IMR-90 (cell line): ENCODE measurements around the gene SLC6A9.

Experiments
- BHLHE40 ChIP-seq: fragments of 150-350 bp; IDR thresholded peaks from 2 replicates; pipeline ENCODE4 v1.6.1; 2016; ENCODE audit warnings: mild to moderate bottlenecking, low read depth, low read length
- CEBPB ChIP-seq: IDR thresholded peaks from 2 replicates; pipeline ENCODE4 v1.6.1; 2012; ENCODE audit warnings: low read depth, low read length, improper control_type of control experiment
- MAFK ChIP-seq: IDR thresholded peaks from 2 replicates; pipeline ENCODE4 v1.6.1; 2012; ENCODE audit warnings: low read depth, low read length, improper control_type of control experiment
- POLR2A ChIP-seq: IDR thresholded peaks from 2 replicates; pipeline ENCODE4 v1.6.1; 2012; ENCODE audit warnings: mild to moderate bottlenecking, low read depth, low read length
- SMC3 ChIP-seq: fragments of 150-350 bp; IDR thresholded peaks from 2 replicates; pipeline ENCODE4 v1.6.1; 2016; ENCODE audit warnings: low read depth, mild to moderate bottlenecking, antibody characterized with exemption, low read length, moderate library complexity
- TF ChIP-seq, protein P1 (sequence below): conservative IDR thresholded peaks from 2 replicates; pipeline ENCODE4 v1.5.1; 2012; ENCODE audit warnings: mild to moderate bottlenecking, low read depth, low read length, improper control_type of control experiment
- TF ChIP-seq, protein P2 (sequence below): fragments of 150-350 bp; IDR thresholded peaks from 2 replicates; pipeline ENCODE4 v1.6.1; 2017; ENCODE audit warnings: mild to moderate bottlenecking, antibody characterized with exemption, low read length, low read depth

DNA sequence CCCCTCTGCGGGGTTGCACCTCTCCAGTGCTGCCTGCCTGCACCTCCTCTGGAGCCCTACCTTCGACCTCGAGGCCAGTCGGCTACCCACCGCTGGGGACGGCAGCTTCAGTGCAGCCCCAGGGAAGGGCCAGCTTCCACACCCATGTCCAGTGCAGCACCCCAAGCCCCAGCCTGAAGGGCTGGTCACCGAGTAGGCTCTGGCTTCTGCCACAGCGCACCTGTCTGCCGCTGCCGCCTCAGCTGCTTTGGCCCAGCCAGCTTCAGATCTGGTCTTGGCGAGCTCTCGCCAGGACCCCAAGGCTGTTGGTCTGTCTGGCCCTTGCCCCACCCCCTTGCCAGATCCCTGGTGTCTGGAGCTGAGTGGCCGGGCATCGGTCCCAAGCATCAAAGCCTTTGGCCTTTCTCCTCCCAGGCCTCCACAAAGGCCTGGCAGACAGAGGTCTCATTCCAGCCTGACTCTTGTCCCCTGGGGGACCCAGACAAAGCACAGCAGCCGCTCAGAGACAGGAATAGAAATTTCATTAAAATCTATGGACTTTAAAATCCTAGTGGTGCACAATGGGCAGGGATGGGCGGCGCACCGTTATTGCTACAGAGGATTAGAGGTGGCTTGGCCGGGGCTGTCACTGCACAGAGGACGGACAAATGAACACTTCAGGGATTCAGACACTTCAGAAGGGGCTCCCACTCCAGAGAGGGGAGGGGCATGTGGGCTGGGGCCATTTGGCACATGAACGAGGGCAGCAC, 35.1 kb downstream of the SLC6A9 start:
- TF ChIP-seq POLR2A (no peak), CEBPB (no peak), MAFK (no peak), SMC3 (no peak), BHLHE40 (no peak)
- TF ChIP-seq, protein P1, sequence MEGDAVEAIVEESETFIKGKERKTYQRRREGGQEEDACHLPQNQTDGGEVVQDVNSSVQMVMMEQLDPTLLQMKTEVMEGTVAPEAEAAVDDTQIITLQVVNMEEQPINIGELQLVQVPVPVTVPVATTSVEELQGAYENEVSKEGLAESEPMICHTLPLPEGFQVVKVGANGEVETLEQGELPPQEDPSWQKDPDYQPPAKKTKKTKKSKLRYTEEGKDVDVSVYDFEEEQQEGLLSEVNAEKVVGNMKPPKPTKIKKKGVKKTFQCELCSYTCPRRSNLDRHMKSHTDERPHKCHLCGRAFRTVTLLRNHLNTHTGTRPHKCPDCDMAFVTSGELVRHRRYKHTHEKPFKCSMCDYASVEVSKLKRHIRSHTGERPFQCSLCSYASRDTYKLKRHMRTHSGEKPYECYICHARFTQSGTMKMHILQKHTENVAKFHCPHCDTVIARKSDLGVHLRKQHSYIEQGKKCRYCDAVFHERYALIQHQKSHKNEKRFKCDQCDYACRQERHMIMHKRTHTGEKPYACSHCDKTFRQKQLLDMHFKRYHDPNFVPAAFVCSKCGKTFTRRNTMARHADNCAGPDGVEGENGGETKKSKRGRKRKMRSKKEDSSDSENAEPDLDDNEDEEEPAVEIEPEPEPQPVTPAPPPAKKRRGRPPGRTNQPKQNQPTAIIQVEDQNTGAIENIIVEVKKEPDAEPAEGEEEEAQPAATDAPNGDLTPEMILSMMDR = no peak
- TF ChIP-seq, protein P2, sequence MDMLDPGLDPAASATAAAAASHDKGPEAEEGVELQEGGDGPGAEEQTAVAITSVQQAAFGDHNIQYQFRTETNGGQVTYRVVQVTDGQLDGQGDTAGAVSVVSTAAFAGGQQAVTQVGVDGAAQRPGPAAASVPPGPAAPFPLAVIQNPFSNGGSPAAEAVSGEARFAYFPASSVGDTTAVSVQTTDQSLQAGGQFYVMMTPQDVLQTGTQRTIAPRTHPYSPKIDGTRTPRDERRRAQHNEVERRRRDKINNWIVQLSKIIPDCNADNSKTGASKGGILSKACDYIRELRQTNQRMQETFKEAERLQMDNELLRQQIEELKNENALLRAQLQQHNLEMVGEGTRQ = no peak
